Measurements from ENCODE around the gene GNGT2.
A peak's percentile ranks its signal among the peaks of the same experiment; 100 is the strongest.

The GNGT2 gene

DNA sequence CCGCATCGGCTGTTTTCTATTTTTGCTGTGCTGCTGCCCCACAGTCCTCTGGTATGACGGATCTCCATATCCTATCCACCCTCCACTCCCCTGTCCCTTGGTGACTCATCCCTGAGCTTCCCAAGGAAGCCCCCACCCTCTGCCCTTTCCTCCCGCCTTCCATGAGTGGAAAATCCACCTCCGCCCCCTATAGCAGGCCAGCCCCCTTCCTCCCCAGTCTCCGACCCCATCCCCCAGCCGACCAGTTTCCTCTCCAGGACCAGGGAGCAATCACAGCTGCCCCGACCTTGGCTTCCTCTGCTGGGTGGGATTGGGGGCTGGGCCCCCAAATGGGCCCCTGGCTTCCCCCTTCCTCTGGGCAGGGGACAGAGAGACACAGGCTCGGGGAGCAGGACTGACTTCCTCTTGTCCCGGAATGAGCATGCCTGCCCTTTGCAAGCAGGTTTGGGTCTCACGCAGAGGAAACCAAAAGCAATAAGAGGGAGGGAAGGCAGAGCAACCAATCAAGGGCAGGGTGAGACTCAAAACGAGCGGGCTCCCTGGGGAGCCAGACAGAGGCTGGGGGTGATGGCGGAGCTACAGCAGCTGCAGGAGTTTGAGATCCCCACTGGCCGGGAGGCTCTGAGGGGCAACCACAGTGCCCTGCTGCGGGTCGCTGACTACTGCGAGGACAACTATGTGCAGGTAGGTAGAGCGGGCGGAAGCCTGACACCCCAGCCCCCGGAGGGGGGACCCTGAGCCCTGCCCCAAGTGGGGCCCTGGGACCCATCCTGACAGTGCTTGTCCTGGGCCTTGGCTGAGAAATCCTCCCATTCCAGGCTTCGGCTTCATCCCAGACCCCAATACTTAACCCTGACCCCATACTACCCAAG is at the start of gene GNGT2, which contains the start of gene ABI3:
GNGT2 (minus strand) TSS at position 417 of the 872 bp plus-strand sequence. CDS start 3,152 bp downstream, outside the sequence.
ABI3 (plus strand) TSS at position 550 of the 872 bp plus-strand sequence; CDS start at position 568, 18 bp downstream.
- Histone ChIP-seq H3K27ac (no peak within 1 kb of the TSS), H3K27me3 (ENCODE audit: insufficient read depth, low read depth) (peaks cover 9% of the 10 kb centered on the region; the same call in 1 of the 2 replicates), H3K36me3 (ENCODE audit: insufficient read depth) (no peaks in the 10 kb centered on the region), H3K4me2 (no peak within 1 kb of the TSS), H3K79me2 (ENCODE audit: insufficient read depth, low read depth) (no peaks in the 10 kb centered on the region), H4K20me1 (ENCODE audit: insufficient read depth) (no peaks in the 10 kb centered on the region), H3K9ac (no peak within 1 kb of the TSS), H3K4me3 (IDR thresholded peaks at IDR 0.05; ENCODE audit: insufficient read depth, low read depth, low read length) (no peak within 1 kb of the TSS), H2AFZ (ENCODE audit: low read depth) (no peak within 1 kb of the TSS), H3K4me1 (ENCODE audit: low read depth, poor library complexity, severe bottlenecking) (no peaks in the 10 kb centered on the region)
- TF ChIP-seq, protein P1, sequence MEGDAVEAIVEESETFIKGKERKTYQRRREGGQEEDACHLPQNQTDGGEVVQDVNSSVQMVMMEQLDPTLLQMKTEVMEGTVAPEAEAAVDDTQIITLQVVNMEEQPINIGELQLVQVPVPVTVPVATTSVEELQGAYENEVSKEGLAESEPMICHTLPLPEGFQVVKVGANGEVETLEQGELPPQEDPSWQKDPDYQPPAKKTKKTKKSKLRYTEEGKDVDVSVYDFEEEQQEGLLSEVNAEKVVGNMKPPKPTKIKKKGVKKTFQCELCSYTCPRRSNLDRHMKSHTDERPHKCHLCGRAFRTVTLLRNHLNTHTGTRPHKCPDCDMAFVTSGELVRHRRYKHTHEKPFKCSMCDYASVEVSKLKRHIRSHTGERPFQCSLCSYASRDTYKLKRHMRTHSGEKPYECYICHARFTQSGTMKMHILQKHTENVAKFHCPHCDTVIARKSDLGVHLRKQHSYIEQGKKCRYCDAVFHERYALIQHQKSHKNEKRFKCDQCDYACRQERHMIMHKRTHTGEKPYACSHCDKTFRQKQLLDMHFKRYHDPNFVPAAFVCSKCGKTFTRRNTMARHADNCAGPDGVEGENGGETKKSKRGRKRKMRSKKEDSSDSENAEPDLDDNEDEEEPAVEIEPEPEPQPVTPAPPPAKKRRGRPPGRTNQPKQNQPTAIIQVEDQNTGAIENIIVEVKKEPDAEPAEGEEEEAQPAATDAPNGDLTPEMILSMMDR (conservative IDR thresholded peaks at IDR 0.05; ENCODE audit: low read depth, low read length), result no peak

DNA sequence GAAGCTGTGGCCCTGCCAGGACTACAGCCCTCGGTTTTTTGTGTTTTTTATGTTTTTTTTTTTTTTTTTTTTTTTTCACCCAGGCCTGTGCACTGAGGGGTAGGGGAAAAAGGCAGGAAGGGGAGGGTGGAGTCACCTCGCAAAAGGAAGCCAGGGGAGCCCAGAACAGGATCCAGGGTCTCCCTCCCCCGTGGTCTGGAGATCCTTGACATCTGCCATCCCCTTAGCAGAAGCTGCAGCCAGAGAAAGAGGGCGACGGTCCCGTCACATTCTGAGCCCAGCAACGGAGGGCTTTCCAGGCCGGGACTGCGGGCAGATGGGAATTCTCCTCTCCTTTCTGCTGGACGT is 49.3 kb upstream of the GNGT2 start:
- no peak overlapping the region; the same call in 1 of the 2 replicates for H3K9ac ChIP-seq
- peaks cover 6% of the 10 kb centered on the region; the same call in 1 of the 2 replicates for H3K27me3 ChIP-seq (ENCODE audit: insufficient read depth, low read depth)
- H4K20me1 ChIP-seq (ENCODE audit: insufficient read depth), result no peaks in the 10 kb centered on the region
- no peaks in the 10 kb centered on the region for H3K79me2 ChIP-seq (ENCODE audit: insufficient read depth, low read depth)
- H3K4me1 ChIP-seq (ENCODE audit: low read depth, poor library complexity, severe bottlenecking), result no peaks in the 10 kb centered on the region
- H2AFZ ChIP-seq (ENCODE audit: low read depth), result peak overlapping the region; percentile 50; the same call in 1 of the 2 replicates
- H3K4me2 ChIP-seq, result peak overlapping the region; percentile 56
- no peaks in the 10 kb centered on the region for H3K36me3 ChIP-seq (ENCODE audit: insufficient read depth)
- H3K4me3 ChIP-seq (IDR thresholded peaks at IDR 0.05; ENCODE audit: insufficient read depth, low read depth, low read length), result no peak overlapping the region
- H3K27ac ChIP-seq, result no peak overlapping the region
- TF ChIP-seq, protein P1 (conservative IDR thresholded peaks at IDR 0.05; ENCODE audit: low read depth, low read length), result no peak

DNA sequence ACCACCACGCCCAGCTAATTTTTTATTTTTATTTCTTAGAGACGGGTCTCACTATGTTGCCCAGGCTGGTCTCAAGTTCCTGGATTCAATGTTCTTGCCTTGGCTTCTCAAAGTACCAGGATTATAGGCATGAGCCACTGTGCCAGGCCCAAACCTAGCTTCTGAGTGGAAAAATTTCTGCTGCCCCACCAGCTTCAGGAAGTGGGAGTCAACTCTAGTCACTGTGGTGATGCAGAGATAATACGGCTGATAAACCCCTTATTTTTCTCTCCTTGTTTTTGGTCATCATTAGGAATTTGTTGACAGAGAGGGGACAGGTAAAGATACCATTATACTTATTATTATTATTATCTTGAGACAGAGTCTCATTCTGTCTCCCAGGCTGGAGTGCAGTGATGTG is 48.0 kb upstream of the GNGT2 start:
- Histone ChIP-seq H2AFZ (ENCODE audit: low read depth) (no peak overlapping the region), H3K4me1 (ENCODE audit: low read depth, poor library complexity, severe bottlenecking) (no peaks in the 10 kb centered on the region), H3K27ac (no peak overlapping the region), H3K27me3 (ENCODE audit: insufficient read depth, low read depth) (peaks cover 6% of the 10 kb centered on the region; the same call in 1 of the 2 replicates), H3K36me3 (ENCODE audit: insufficient read depth) (no peaks in the 10 kb centered on the region), H3K4me3 (IDR thresholded peaks at IDR 0.05; ENCODE audit: insufficient read depth, low read depth, low read length) (no peak overlapping the region), H3K79me2 (ENCODE audit: insufficient read depth, low read depth) (no peaks in the 10 kb centered on the region), H4K20me1 (ENCODE audit: insufficient read depth) (no peaks in the 10 kb centered on the region), H3K9ac (no peak overlapping the region), H3K4me2 (no peak overlapping the region)
- TF ChIP-seq, protein P1 (conservative IDR thresholded peaks at IDR 0.05; ENCODE audit: low read depth, low read length), result no peak

DNA sequence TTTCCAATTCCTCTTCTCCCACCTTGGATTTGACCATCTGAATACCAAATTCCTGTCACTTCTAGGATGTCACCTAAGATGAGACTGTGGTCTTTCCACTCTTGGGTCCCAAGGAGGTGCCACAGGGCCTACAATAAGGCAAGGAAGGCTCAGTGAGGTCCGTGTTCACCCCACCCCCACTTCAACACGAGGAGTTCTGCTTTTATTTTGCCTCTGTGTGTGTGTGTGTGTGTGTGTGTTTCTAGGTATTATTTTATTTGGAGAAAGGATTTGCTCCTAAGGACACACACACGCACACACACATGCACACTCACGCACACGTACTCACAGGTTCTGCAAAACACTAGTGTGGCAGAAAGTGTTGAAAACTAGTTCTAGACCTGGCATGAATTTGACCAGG is 44.8 kb upstream of the GNGT2 start:
- H3K9ac ChIP-seq, result no peak overlapping the region
- no peaks in the 10 kb centered on the region for H3K27me3 ChIP-seq (ENCODE audit: insufficient read depth, low read depth)
- no peaks in the 10 kb centered on the region for H3K36me3 ChIP-seq (ENCODE audit: insufficient read depth)
- TF ChIP-seq, protein P1 (conservative IDR thresholded peaks at IDR 0.05; ENCODE audit: low read depth, low read length), result no peak
- no peaks in the 10 kb centered on the region for H3K4me1 ChIP-seq (ENCODE audit: low read depth, poor library complexity, severe bottlenecking)
- H4K20me1 ChIP-seq (ENCODE audit: insufficient read depth), result no peaks in the 10 kb centered on the region
- H3K4me2 ChIP-seq, result no peak overlapping the region
- H3K4me3 ChIP-seq (IDR thresholded peaks at IDR 0.05; ENCODE audit: insufficient read depth, low read depth, low read length), result no peak overlapping the region
- no peak overlapping the region for H3K27ac ChIP-seq
- no peak overlapping the region for H2AFZ ChIP-seq (ENCODE audit: low read depth)
- no peaks in the 10 kb centered on the region for H3K79me2 ChIP-seq (ENCODE audit: insufficient read depth, low read depth)
